GM19099 (cell line): ENCODE results near the gene TP53I3.

Experiments used
- POLR2A ChIP-seq: IDR thresholded peaks from 3 replicates; pipeline ENCODE4 v1.6.1; 2011; ENCODE audit warnings: low read depth; ENCODE audit not compliant: insufficient read length; ENCODE audit errors: extremely low read depth

Gene TP53I3, protein sequence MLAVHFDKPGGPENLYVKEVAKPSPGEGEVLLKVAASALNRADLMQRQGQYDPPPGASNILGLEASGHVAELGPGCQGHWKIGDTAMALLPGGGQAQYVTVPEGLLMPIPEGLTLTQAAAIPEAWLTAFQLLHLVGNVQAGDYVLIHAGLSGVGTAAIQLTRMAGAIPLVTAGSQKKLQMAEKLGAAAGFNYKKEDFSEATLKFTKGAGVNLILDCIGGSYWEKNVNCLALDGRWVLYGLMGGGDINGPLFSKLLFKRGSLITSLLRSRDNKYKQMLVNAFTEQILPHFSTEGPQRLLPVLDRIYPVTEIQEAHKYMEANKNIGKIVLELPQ

DNA sequence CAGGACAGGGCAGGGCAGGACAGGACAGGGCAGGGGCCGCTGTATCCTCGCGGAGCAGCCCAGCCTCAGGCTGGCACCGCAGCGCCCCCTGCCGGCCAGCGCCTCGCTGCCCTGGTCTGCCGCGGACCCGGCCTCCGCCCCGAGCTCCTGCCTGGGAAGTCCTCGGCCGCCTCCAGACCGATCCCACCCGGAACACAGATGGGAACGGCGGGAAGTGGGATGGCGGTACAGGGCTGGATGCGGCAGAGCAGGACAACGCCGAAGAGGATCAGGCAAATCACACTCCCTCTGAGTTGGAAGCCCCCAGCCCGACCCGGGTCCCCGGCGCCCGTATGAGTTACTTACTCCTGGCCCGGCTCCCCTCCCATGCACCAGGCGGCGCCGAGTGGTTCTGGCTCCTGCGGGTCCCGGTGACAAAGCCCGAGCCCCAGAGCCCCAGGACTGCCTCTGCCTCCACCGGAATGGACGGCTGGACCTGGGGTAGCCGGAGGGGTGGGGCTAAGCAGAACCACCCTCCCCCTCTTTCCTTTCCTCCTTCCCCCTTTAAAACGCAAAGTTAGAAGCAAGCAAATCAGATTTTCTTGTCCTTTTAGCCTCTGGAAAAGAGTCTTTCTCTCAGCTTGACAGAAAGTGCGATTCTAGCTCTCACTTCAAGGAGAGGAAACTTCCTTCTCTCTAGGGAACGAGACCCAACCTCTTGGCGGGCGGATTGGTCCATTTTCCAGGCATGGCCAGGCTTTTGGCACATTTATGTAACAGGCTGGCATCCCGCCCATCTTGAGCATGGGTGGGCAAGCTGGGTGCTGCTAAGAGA, at the start of gene TP53I3:
TP53I3 (minus strand) TSS at position 449 of the 814 bp plus-strand sequence. CDS start 508 bp downstream, outside the sequence.
- TF ChIP-seq POLR2A, result peak; percentile 60

GRCh38 chr2:24132543-24132942, 47.9 kb upstream of the TP53I3 start:
- TF ChIP-seq POLR2A, result no peak

DNA sequence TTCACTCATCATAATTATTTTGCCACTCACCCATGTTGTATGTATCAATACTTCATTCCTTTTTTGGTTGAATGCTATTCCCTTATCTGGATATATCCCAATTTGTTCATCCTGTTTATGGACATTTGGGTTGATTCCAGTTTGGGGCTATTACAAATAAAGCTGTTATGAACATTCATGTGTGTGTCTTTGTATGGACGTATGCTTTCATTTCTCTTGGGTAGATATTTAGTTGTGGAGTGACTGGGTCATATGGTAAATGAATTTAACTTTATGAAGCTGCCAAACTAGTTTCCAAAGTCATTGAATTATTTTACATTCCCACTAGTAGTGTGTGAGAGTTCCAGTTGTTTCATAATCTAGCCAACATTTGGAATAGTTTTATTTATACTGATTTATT, 41.3 kb upstream of the TP53I3 start:
- no peak for TF ChIP-seq POLR2A

GRCh38 chr2:24123922-24124580, 39.4 kb upstream of the TP53I3 start:
- TF ChIP-seq POLR2A, result no peak

GRCh38 chr2:24123195-24123921, 38.7 kb upstream of the TP53I3 start, which contains the start of the genes FAM228B and PFN4:
Gene FAM228B, plus strand, starts transcription at chr2:24123469. Its CDS starts 893 bp downstream, at chr2:24124362.
Gene PFN4, minus strand, starts transcription at chr2:24123334. Its CDS starts 799 bp downstream, at chr2:24122535.
- peak; percentile 89 for TF ChIP-seq POLR2A

- TF ChIP-seq POLR2A, result no peak
Observed at GRCh38 chr2:24122366-24123194, 37.9 kb upstream of the TP53I3 start.

- no peak for TF ChIP-seq POLR2A
Observed at GRCh38 chr2:24121469-24121868, 36.8 kb upstream of the TP53I3 start.

- TF ChIP-seq POLR2A, result no peak
Observed at GRCh38 chr2:24121066-24121465, 36.4 kb upstream of the TP53I3 start.

- TF ChIP-seq POLR2A, result no peak
Observed at GRCh38 chr2:24117902-24118301, 33.3 kb upstream of the TP53I3 start.

DNA sequence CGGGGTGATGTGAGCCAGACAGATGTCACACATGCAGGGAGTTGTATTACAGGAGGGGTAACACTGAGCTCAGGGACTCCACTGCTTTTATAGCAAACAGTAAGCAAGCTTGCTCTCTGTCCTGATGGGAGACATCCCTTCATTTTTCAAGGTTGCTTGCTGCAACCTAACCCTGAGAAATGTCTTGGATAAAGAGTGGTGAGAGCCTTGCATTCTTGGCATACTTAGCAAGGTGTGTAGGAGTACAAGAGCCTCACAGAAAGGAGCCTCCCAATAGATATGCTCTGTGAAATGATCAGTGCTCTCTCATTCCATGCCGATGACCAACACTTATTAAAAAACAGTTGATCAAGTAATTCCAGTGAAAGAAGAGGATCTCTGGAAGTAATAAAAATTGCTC, 30.4 kb upstream of the TP53I3 start:
- TF ChIP-seq POLR2A, result no peak

- no peak for TF ChIP-seq POLR2A
Observed at GRCh38 chr2:24111407-24111901, 26.8 kb upstream of the TP53I3 start.

DNA sequence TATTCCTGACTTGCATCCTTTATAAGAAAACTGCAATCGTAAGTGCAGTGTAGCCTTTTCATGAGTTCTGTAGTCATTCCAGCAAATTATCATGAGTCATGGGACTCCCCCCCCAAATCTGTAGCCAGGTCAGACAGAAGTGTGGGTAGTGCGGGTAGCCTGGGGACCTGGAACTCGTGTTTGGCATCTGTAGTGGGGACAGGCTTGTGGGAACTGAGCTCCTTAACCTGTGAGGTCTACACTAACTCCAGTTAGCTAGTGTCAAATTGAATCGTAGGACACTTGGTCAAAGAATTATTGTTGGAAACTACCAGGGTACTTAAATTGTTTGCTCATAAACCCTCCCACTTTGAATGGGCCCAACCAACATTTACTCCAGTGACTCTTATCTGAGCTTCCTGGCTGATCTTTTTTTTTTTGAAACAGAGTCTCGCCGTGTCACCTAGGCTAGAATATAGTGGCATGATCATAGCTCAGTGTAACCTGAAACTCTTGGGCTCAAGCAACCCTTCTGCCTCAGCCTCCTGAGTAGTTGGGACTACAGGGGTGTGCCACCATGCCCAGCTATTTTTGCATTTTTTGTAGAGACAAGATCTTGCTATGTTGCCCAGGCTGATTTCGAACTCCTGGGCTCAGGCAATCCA, 26.1 kb upstream of the TP53I3 start:
- no peak for TF ChIP-seq POLR2A

DNA sequence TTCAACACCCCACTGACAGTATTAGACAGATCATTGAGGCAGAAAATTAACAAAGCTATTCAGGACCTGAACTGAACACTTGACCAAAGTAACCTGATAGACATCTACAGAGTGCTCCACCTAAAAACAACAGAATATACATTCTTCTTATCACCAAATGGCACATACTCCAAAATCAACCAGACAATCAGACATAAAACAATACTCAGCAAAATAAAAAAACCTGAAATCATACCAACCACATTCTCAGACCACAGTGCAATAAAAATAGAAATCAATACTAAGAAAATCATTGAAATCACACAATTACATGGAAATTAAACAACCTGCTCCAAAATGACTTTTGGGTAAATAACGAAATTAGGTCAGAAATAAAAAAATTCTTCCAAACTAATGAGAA, 22.7 kb upstream of the TP53I3 start:
- no peak for TF ChIP-seq POLR2A
